CD4-positive, CD25-positive, alpha-beta regulatory T cell (primary cell): ENCODE results near the gene TMEM40. TPM values are rescaled to one million over a fixed set of nuclear protein-coding genes. Genes with fewer than 3 reads are reported as not detected.

ENCODE experiments used
- ATAC-seq, 2 donors: fragments of 150-1000 bp; cut with Tn5 transposase; one replicate each; pipeline ENCODE4 v1.10.0; 2021; ENCODE audit warnings: low read depth in 2 of 2, moderate number of reproducible peaks in 2 of 2, moderate library complexity in 1 of 2
- DNase-seq, 3 donors: peaks; one replicate each; pipeline versions ENCODE4 v3.0.0 to v3.0.0-alpha.2; 2012 to 2022; ENCODE audit warnings: mixed read lengths in 1 of 3
- H3K27ac ChIP-seq: one replicate; pipeline ENCODE4 v1.7.0; 2013; ENCODE audit warnings: mild to moderate bottlenecking, low read length; ENCODE audit not compliant: insufficient read depth, poor library complexity, severe bottlenecking
- H3K27me3 ChIP-seq: one replicate; pipeline ENCODE4 v1.7.0; 2013; ENCODE audit warnings: low read length; ENCODE audit not compliant: control insufficient read depth, insufficient read depth
- H3K36me3 ChIP-seq: one replicate; pipeline ENCODE4 v1.7.0; 2013; ENCODE audit warnings: mild to moderate bottlenecking, low read length, moderate library complexity; ENCODE audit not compliant: control insufficient read depth, insufficient read depth
- H3K4me1 ChIP-seq: 2 replicates; pipeline ENCODE4 v1.7.0; 2013; ENCODE audit warnings: mild to moderate bottlenecking, low read length; ENCODE audit not compliant: insufficient read depth, control insufficient read depth, poor library complexity, severe bottlenecking
- H3K4me3 ChIP-seq: one replicate; pipeline ENCODE4 v1.7.0; 2013; ENCODE audit warnings: low read depth, mild to moderate bottlenecking, low read length, moderate library complexity
- H3K9me3 ChIP-seq, 2 experiments: 1 replicate in 1 of 2; 2 replicates in 1 of 2; pipeline ENCODE4 v1.7.0; 2013; ENCODE audit warnings: low read length in 2 of 2, mild to moderate bottlenecking in 1 of 2, moderate library complexity in 1 of 2; ENCODE audit not compliant: control insufficient read depth in 2 of 2
- H3K27ac Mint-ChIP-seq, 3 donors: one replicate each; pipeline ENCODE4 v1.8.0; 2020 to 2022; ENCODE audit warnings: mild to moderate bottlenecking in 3 of 3, mixed read lengths in 3 of 3, moderate library complexity in 2 of 3
- H3K27me3 Mint-ChIP-seq: one replicate; pipeline ENCODE4 v1.8.0; 2022; ENCODE audit warnings: mild to moderate bottlenecking, mixed read lengths
- H3K36me3 Mint-ChIP-seq: one replicate; pipeline ENCODE4 v1.8.0; 2020; ENCODE audit warnings: mixed read lengths
- H3K4me1 Mint-ChIP-seq, 4 donors: one replicate each; pipeline ENCODE4 v1.8.0; 2020 to 2022; ENCODE audit warnings: mixed read lengths in 4 of 4, mild to moderate bottlenecking in 1 of 4
- H3K4me3 Mint-ChIP-seq, 4 donors: one replicate each; pipeline ENCODE4 v1.8.0; 2020 to 2022; ENCODE audit warnings: mild to moderate bottlenecking in 4 of 4, mixed read lengths in 4 of 4, moderate library complexity in 3 of 4
- H3K9me3 Mint-ChIP-seq, 7 donors: one replicate each; pipeline ENCODE4 v1.8.0; 2020 to 2022; ENCODE audit warnings: mixed read lengths in 7 of 7, mild to moderate bottlenecking in 3 of 7, moderate library complexity in 2 of 7
- polyA plus RNA-seq, 4 donors: library from polyadenylated mRNA; unstranded; fragments of 300-500 nt; fragmentation: Illumina TruSeq; gene quantifications; one replicate each; pipeline ENCODE4 v1.2.3, GENCODE V29; 2021
- total RNA-seq: library from RNA; stranded (reverse); gene quantifications from one replicate; pipeline ENCODE4 v1.2.3, GENCODE V29; 2022

The TMEM40 gene
- total and polyA plus RNA-seq, 5 donors from 2014 or later: 4.4 TPM; not detected in 4

DNA sequence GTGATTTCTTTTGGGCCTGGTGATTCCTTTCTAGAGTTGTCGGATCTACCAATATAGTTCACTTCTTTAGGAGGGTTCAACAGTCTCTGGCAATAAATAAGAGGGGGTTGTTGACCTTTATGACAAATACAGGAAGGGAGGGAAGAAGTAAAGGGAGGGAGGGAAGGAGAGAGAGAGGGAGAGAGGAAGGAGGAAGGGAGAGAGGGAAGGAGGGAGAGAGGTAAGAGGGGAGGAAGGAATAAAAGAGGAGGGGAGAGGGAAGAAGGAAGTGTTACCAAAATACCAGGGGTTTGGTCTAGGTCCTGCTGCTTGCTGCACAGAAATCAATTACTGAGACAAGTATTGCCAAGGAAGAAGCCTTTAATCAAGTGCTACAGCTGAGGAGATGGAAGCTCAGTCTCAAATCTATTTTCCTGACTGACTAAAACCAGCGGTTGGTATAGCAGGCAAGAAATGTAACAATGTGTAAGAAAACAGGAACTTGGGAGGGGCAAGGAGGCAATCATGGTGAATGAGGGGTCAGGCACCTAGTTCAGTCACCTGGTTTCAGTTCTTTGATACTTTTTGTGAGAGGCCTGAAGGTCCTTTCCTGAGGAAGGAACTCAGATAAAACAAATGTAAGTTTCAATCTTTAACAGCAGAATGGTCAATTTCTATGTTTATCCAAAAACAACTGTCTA is 14.1 kb upstream of the TMEM40 start:
- Histone ChIP-seq H3K4me1 (no peaks in the 10 kb centered on the region), H3K9me3 (no peaks in the 10 kb centered on the region), H3K4me3 (no peak overlapping the region), H3K27me3 (peaks cover 2% of the 10 kb centered on the region), H3K27ac (no peak overlapping the region), H3K36me3 (no peaks in the 10 kb centered on the region)
- ATAC-seq (no peak), DNase-seq (peak in 1 of 3 donors; percentile 41)
- no peaks in the 10 kb centered on the region for H3K36me3 Mint-ChIP-seq
- H3K27me3 Mint-ChIP-seq: peaks cover 21% of the 10 kb centered on the region
- H3K27ac Mint-ChIP-seq: no peak overlapping the region
- H3K4me1 Mint-ChIP-seq: peaks cover 0 to 10% (median 5%) of the 10 kb centered on the region in 4 donors
- H3K4me3 Mint-ChIP-seq: no peak overlapping the region
- H3K9me3 Mint-ChIP-seq: peaks cover 0 to 4% (median 0%) of the 10 kb centered on the region in 7 donors

DNA sequence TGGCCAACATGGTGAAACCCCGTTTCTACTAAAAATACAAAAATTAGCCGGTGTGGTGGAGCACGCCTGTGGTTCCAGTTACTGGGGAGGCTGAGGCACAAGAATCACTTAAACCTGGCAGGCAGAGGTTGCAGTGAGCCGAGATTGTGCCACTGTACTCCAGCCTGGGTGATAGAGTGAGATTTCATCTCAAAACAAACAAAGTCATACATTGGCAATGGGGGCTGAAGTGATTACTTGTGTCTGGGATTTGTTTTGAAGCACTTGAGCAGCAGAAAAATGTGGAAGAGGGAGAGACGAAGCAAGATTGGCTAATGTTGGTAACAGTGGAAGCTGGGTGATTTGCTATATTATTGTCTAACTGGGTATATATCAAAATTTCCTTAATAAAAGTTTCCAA is 13.4 kb upstream of the TMEM40 start:
- H3K27me3 ChIP-seq: peaks cover 2% of the 10 kb centered on the region
- H3K4me1 ChIP-seq: no peaks in the 10 kb centered on the region
- Mint-ChIP-seq H3K27me3 (peaks cover 21% of the 10 kb centered on the region), H3K9me3 (peaks cover 0 to 4% (median 0%) of the 10 kb centered on the region in 7 donors), H3K36me3 (no peaks in the 10 kb centered on the region), H3K27ac (no peak overlapping the region), H3K4me1 (peaks cover 0 to 10% (median 5%) of the 10 kb centered on the region in 4 donors), H3K4me3 (no peak overlapping the region)
- no peak overlapping the region for H3K4me3 ChIP-seq
- H3K36me3 ChIP-seq: no peaks in the 10 kb centered on the region
- ATAC-seq (no peak), DNase-seq (no peak)
- H3K27ac ChIP-seq: no peak overlapping the region
- H3K9me3 ChIP-seq: no peaks in the 10 kb centered on the region

DNA sequence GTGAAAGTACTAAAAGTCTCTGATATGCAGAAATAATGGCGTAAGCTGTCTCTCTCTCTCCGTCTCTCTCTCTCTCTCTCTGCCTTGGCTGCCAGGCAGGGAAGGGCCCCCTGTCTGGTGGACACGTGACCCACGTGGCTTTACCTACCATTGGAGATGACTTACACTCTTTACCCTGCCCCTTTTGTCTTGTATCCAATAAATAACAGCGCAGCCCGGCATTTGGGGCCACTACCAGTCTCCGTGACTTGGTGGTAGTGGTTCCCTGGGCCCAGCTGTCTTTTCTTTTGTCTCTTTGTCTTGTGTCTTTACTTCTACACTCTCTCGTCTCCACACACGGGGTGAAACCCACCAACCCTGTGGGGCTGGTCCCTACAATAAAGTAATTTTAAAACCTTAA is 12.2 kb upstream of the TMEM40 start:
- H3K27me3 Mint-ChIP-seq: peaks cover 21% of the 10 kb centered on the region
- no peaks in the 10 kb centered on the region for H3K36me3 ChIP-seq
- no peaks in the 10 kb centered on the region for H3K4me1 ChIP-seq
- H3K27ac ChIP-seq: no peak overlapping the region
- H3K9me3 ChIP-seq: no peaks in the 10 kb centered on the region
- H3K4me3 Mint-ChIP-seq: no peak overlapping the region
- ATAC-seq (no peak), DNase-seq (no peak)
- H3K4me3 ChIP-seq: no peak overlapping the region
- H3K27me3 ChIP-seq: peaks cover 2% of the 10 kb centered on the region
- no peak overlapping the region for H3K27ac Mint-ChIP-seq
- peaks cover 0 to 4% (median 0%) of the 10 kb centered on the region in 7 donors for H3K9me3 Mint-ChIP-seq
- no peaks in the 10 kb centered on the region for H3K36me3 Mint-ChIP-seq
- peaks cover 0 to 10% (median 5%) of the 10 kb centered on the region in 4 donors for H3K4me1 Mint-ChIP-seq

DNA sequence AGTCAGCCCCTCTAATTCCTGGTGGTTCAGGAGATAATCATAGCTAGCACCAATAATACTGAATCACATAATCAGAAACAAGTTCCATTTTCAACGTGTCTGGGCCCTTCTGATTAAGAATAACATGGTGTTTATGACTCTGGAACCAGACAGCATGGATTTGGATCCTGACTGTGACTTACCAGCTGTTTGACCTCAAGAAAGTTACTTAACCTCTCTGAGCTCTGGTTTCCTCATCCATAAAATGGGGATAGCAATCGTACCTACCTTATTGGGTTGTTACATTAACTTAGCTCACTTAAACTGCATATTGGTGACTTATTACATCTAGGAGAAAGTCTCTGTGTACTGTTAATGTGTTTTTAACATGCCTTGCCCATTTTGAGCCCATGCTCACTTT is 10.7 kb upstream of the TMEM40 start:
- Histone ChIP-seq H3K36me3 (no peaks in the 10 kb centered on the region), H3K4me3 (no peak overlapping the region), H3K4me1 (no peaks in the 10 kb centered on the region), H3K27me3 (peaks cover 2% of the 10 kb centered on the region), H3K9me3 (no peaks in the 10 kb centered on the region), H3K27ac (no peak overlapping the region)
- no peak overlapping the region for H3K27ac Mint-ChIP-seq
- no peak overlapping the region for H3K4me3 Mint-ChIP-seq
- no peak for DNase-seq
- ATAC-seq: no peak
- peaks cover 0 to 4% (median 0%) of the 10 kb centered on the region in 7 donors for H3K9me3 Mint-ChIP-seq
- H3K4me1 Mint-ChIP-seq: peaks cover 0 to 10% (median 5%) of the 10 kb centered on the region in 4 donors
- no peaks in the 10 kb centered on the region for H3K36me3 Mint-ChIP-seq
- peaks cover 15% of the 10 kb centered on the region for H3K27me3 Mint-ChIP-seq

DNA sequence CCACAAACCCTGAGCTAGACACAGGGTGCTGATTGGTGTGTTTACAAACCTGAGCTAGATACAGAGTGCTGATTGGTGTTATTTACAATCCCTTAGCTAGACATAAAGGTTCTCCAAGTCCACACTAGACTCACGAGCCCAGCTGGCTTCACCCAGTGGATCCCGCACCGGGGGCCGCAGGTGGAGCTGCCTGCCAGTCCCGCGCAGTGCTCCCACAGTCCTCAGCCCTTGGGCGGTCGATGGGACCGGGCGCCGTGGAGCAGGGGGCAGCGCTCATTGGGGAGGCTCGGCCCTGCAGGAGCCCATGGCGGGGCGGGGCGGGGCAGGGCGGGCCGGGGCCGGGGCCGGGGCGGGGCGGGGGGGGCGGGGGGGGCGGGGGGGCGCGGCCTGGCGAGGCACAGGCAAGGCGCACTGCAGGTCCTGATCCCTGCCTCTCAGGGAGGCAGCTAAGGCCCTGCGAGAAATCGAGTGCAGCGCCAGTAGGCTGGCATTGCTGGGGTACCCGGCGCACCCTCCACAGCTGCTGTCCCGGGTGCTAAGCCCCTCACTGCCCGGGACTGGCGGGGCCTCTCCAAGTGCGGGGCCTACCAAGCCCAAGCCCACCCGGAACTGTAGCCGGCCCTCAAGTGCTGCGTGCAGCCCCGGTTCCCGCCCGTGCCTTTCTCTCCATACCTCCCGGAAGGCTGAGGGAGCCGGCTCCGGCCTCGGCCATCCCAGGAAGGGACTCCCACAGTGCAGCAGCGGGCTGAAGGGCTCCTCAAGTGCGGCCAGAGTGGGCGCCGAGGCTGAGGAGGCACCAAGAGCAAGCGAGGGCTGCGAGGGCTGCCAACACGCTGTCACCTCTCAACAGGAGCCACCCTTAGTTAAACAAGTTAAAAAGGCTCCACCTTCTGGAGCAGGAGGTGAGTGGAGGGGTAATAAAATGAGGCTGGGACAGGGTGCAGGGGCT is 9.8 kb upstream of the TMEM40 start:
- Histone ChIP-seq H3K4me1 (no peaks in the 10 kb centered on the region), H3K36me3 (no peaks in the 10 kb centered on the region), H3K4me3 (no peak overlapping the region), H3K9me3 (no peaks in the 10 kb centered on the region), H3K27ac (no peak overlapping the region), H3K27me3 (peaks cover 2% of the 10 kb centered on the region)
- Mint-ChIP-seq H3K4me1 (peaks cover 0 to 10% (median 5%) of the 10 kb centered on the region in 4 donors), H3K27ac (no peak overlapping the region), H3K4me3 (no peak overlapping the region), H3K9me3 (peaks cover 0 to 4% (median 0%) of the 10 kb centered on the region in 7 donors), H3K27me3 (peaks cover 17% of the 10 kb centered on the region), H3K36me3 (no peaks in the 10 kb centered on the region)
- ATAC-seq: no peak
- no peak for DNase-seq

DNA sequence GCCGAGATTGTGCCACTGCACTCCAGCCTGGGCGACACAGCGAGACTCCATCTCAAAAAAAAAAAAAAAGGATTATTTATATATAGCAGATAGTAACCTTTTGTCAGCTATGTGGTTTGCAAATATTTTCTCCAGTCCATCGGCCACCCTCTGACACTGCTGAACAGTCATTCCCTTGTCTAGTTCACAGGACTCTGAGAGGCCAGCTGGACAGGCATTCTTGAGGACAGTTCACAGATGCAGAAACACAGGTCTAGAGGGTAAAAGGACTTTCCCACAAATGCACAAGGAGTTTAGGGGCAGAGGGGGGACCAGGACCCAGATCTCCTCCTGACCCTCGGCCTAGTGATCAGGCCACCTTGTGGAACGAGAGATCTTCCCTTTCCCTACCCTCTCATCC is 7.5 kb upstream of the TMEM40 start:
- no peaks in the 10 kb centered on the region for H3K9me3 ChIP-seq
- H3K9me3 Mint-ChIP-seq: no peaks in the 10 kb centered on the region
- H3K27me3 ChIP-seq: no peaks in the 10 kb centered on the region
- H3K36me3 ChIP-seq: no peaks in the 10 kb centered on the region
- no peaks in the 10 kb centered on the region for H3K4me1 ChIP-seq
- no peaks in the 10 kb centered on the region for H3K36me3 Mint-ChIP-seq
- no peak overlapping the region for H3K4me3 ChIP-seq
- no peak overlapping the region for H3K4me3 Mint-ChIP-seq
- no peak for ATAC-seq
- no peak overlapping the region for H3K27ac Mint-ChIP-seq
- H3K27ac ChIP-seq: no peak overlapping the region
- peaks cover 7% of the 10 kb centered on the region for H3K27me3 Mint-ChIP-seq
- DNase-seq: no peak
- H3K4me1 Mint-ChIP-seq: no peaks in the 10 kb centered on the region

DNA sequence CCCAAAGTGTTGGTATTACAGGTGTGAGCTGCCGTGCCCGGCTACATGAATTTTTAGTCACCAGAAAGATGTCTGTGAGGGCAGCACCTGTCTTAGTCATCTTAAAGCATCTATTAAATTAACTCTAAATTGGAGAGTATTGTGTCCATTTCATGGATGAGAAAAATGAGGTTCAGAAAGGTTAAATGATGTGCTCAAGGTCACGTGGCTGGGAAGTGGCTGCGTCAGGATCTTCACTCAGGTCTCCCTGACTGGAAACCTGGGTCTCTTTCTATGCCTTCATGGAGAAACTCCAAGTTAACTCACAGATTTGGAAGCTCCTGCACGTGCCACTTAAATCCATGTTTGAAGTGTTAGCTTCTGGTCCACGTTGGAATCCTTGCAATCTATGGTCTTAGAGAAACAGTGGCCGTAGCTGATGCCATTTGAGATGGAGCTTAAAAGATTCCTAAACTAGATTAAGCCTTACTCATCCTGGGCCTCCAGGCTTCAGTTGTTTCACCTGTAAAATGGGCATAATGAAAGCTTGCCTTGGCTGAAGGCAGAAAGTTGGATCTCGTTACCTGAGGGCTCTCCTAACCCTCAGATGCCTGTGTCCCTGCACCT is 5.2 kb upstream of the TMEM40 start:
- Mint-ChIP-seq H3K27me3 (peaks cover 4% of the 10 kb centered on the region), H3K9me3 (no peaks in the 10 kb centered on the region), H3K36me3 (no peaks in the 10 kb centered on the region), H3K27ac (no peak overlapping the region), H3K4me1 (no peaks in the 10 kb centered on the region), H3K4me3 (no peak overlapping the region)
- ATAC-seq (no peak), DNase-seq (no peak)
- Histone ChIP-seq H3K9me3 (no peaks in the 10 kb centered on the region), H3K27me3 (no peaks in the 10 kb centered on the region), H3K4me1 (no peaks in the 10 kb centered on the region), H3K36me3 (no peaks in the 10 kb centered on the region), H3K27ac (no peak overlapping the region), H3K4me3 (no peak overlapping the region)
